HG03442 (cell line): ENCODE data around the gene RHOC.

Source experiments
- ATAC-seq: cut with Tn5 transposase; IDR thresholded peaks from one replicate; pipeline ENCODE4 v1.9.1; 2021; ENCODE audit warnings: mild to moderate bottlenecking, moderate library complexity; ENCODE audit not compliant: unreplicated experiment

RHOC gene

GRCh38 chr1:112718691-112719418, 11.9 kb upstream of the RHOC start:
- ATAC-seq, result peak; percentile 19

GRCh38 chr1:112717263-112717873, 10.4 kb upstream of the RHOC start:
- no peak for ATAC-seq

- ATAC-seq, result no peak
These were observed 9.3 kb upstream of the RHOC start for GRCh38 chr1:112716133-112716720.

GRCh38 chr1:112715264-112716053, 8.5 kb upstream of the RHOC start, which contains the start of gene PPM1J:
PPM1J (minus strand) TSS chr1:112715332; CDS start chr1:112715301, 31 bp downstream.
- ATAC-seq, result peak; percentile 71

GRCh38 chr1:112714313-112715263, 7.7 kb upstream of the RHOC start:
- no peak for ATAC-seq

- ATAC-seq, result no peak
These were observed 6.8 kb upstream of the RHOC start for GRCh38 chr1:112713466-112714312.

GRCh38 chr1:112712701-112713128, 5.8 kb upstream of the RHOC start:
- no peak for ATAC-seq

- ATAC-seq, result no peak
These were observed 5.3 kb upstream of the RHOC start for GRCh38 chr1:112712191-112712590.

- no peak for ATAC-seq
These were observed 4.7 kb upstream of the RHOC start for GRCh38 chr1:112711670-112712069.

- no peak for ATAC-seq
These were observed 4.1 kb upstream of the RHOC start for GRCh38 chr1:112711041-112711440.

GRCh38 chr1:112710586-112710985, 3.7 kb upstream of the RHOC start:
- ATAC-seq, result no peak

GRCh38 chr1:112710159-112710558, 3.2 kb upstream of the RHOC start:
- ATAC-seq, result no peak

GRCh38 chr1:112708489-112708888, 1.6 kb upstream of the RHOC start:
- ATAC-seq, result no peak

GRCh38 chr1:112708002-112708448, 1.1 kb upstream of the RHOC start:
- no peak for ATAC-seq

GRCh38 chr1:112707221-112708001, 484 bp upstream of the RHOC start:
- ATAC-seq, result peak; percentile 56

- peak; percentile 56 for ATAC-seq
These were observed 1.8 kb downstream of the RHOC start for GRCh38 chr1:112704934-112705627.

- peak; percentile 0 for ATAC-seq
These were observed 2.5 kb downstream of the RHOC start for GRCh38 chr1:112704391-112704933.

GRCh38 chr1:112703706-112704105, 3.2 kb downstream of the RHOC start:
- ATAC-seq, result no peak
